Astrocyte (in vitro differentiated cells and primary cell): ENCODE data around the gene SLC44A1. TPM values are rescaled to one million over a fixed set of nuclear protein-coding genes. Genes with fewer than 3 reads are reported as not detected.

Experiments used
- DNase-seq: peaks from one replicate; pipeline ENCODE4 v3.0.0-alpha.2; 2010; ENCODE audit warnings: low read depth
- FAIRE-seq: peaks from 2 replicates; lab custom pipeline; 2011; peaks lifted over from hg19 to GRCh38; lab: Jason Lieb, UNC
- H2AFZ ChIP-seq: 2 replicates; pipeline ENCODE4 v1.6.0; 2012; ENCODE audit warnings: low read depth, low read length, inconsistent platforms
- H3K27ac ChIP-seq: 2 replicates; pipeline ENCODE4 v1.5.1; 2011; ENCODE audit warnings: low read depth, low read length, inconsistent platforms
- H3K27me3 ChIP-seq: 2 replicates; pipeline ENCODE4 v1.6.0; 2011; ENCODE audit warnings: low read length, inconsistent platforms; ENCODE audit not compliant: insufficient read depth
- H3K36me3 ChIP-seq: 2 replicates; pipeline ENCODE4 v1.5.1; 2011; ENCODE audit warnings: low read length, inconsistent platforms; ENCODE audit not compliant: insufficient read depth
- H3K4me1 ChIP-seq: 2 replicates; pipeline ENCODE4 v1.5.1; 2011; ENCODE audit warnings: low read length, inconsistent platforms; ENCODE audit not compliant: insufficient read depth
- H3K4me2 ChIP-seq: 2 replicates; pipeline ENCODE4 v1.6.0; 2012; ENCODE audit warnings: low read length, inconsistent platforms
- H3K4me3 ChIP-seq: 2 replicates; pipeline ENCODE4 v1.5.1; 2011; ENCODE audit warnings: low read depth, mild to moderate bottlenecking, low read length, inconsistent platforms; ENCODE audit not compliant: insufficient read depth
- H3K79me2 ChIP-seq: 2 replicates; pipeline ENCODE4 v1.6.0; 2012; ENCODE audit warnings: mild to moderate bottlenecking, low read length, inconsistent platforms; ENCODE audit not compliant: insufficient read depth
- H3K9ac ChIP-seq: 2 replicates; pipeline ENCODE4 v1.6.0; 2012; ENCODE audit warnings: mild to moderate bottlenecking, low read length, inconsistent platforms
- H3K9me3 ChIP-seq: 2 replicates; pipeline ENCODE4 v1.5.1; 2012; ENCODE audit warnings: low read depth, mild to moderate bottlenecking, low read length, inconsistent platforms; ENCODE audit not compliant: insufficient read depth
- H4K20me1 ChIP-seq: 2 replicates; pipeline ENCODE4 v1.6.0; 2012; ENCODE audit warnings: low read length, inconsistent platforms; ENCODE audit not compliant: insufficient read depth
- H3K27ac Mint-ChIP-seq: one replicate; pipeline ENCODE4 v1.8.0; 2021; ENCODE audit warnings: mild to moderate bottlenecking, mixed read lengths; ENCODE audit not compliant: unreplicated experiment
- H3K27me3 Mint-ChIP-seq: one replicate; pipeline ENCODE4 v1.8.0; 2021; ENCODE audit warnings: low read depth, mixed read lengths; ENCODE audit not compliant: unreplicated experiment
- H3K36me3 Mint-ChIP-seq: one replicate; pipeline ENCODE4 v1.8.0; 2021; ENCODE audit warnings: low read depth, mixed read lengths; ENCODE audit not compliant: unreplicated experiment
- H3K4me1 Mint-ChIP-seq: one replicate; pipeline ENCODE4 v1.8.0; 2021; ENCODE audit warnings: low read depth, mixed read lengths; ENCODE audit not compliant: unreplicated experiment
- H3K4me3 Mint-ChIP-seq: one replicate; pipeline ENCODE4 v1.8.0; 2021; ENCODE audit warnings: mild to moderate bottlenecking, moderate library complexity, mixed read lengths; ENCODE audit not compliant: unreplicated experiment
- H3K9me3 Mint-ChIP-seq: one replicate; pipeline ENCODE4 v1.8.0; 2021; ENCODE audit warnings: mild to moderate bottlenecking, mixed read lengths; ENCODE audit not compliant: unreplicated experiment
- EZH2 ChIP-seq: IDR thresholded peaks from 2 replicates; pipeline ENCODE4 v1.6.1; 2012; ENCODE audit warnings: mild to moderate bottlenecking, low read length, inconsistent platforms; ENCODE audit not compliant: insufficient read depth
- total RNA-seq: library from RNA; stranded (reverse); gene quantifications from 2 replicates; pipeline ENCODE4 v1.2.1, GENCODE V29; 2021
- TF ChIP-seq, protein P1 (sequence below): IDR thresholded peaks from 2 replicates; pipeline ENCODE4 v1.5.1; 2011; ENCODE audit warnings: low read depth, mild to moderate bottlenecking, inconsistent platforms, low read length, moderate library complexity; ENCODE audit not compliant: insufficient read depth

The SLC44A1 gene
- total RNA-seq, 1 donor from 2014 or later: 43.8 TPM

- H3K4me1 Mint-ChIP-seq: peaks cover 31% of the 10 kb centered on the region
- H3K4me3 ChIP-seq: no peak overlapping the region
- H3K4me1 ChIP-seq: no peaks in the 10 kb centered on the region
- no peak overlapping the region for H3K27ac Mint-ChIP-seq
- H3K4me3 Mint-ChIP-seq: no peak overlapping the region
- no peak for DNase-seq
- no peak overlapping the region for H3K9ac ChIP-seq
- no peaks in the 10 kb centered on the region for H3K9me3 ChIP-seq
- no peaks in the 10 kb centered on the region for H3K79me2 ChIP-seq
- FAIRE-seq: no peak
- no peaks in the 10 kb centered on the region for H3K9me3 Mint-ChIP-seq
- H3K36me3 Mint-ChIP-seq: peaks cover 2% of the 10 kb centered on the region
- TF ChIP-seq, protein P1, sequence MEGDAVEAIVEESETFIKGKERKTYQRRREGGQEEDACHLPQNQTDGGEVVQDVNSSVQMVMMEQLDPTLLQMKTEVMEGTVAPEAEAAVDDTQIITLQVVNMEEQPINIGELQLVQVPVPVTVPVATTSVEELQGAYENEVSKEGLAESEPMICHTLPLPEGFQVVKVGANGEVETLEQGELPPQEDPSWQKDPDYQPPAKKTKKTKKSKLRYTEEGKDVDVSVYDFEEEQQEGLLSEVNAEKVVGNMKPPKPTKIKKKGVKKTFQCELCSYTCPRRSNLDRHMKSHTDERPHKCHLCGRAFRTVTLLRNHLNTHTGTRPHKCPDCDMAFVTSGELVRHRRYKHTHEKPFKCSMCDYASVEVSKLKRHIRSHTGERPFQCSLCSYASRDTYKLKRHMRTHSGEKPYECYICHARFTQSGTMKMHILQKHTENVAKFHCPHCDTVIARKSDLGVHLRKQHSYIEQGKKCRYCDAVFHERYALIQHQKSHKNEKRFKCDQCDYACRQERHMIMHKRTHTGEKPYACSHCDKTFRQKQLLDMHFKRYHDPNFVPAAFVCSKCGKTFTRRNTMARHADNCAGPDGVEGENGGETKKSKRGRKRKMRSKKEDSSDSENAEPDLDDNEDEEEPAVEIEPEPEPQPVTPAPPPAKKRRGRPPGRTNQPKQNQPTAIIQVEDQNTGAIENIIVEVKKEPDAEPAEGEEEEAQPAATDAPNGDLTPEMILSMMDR: no peak
- TF ChIP-seq EZH2: no peak
- no peaks in the 10 kb centered on the region for H3K36me3 ChIP-seq
- no peak overlapping the region for H3K27ac ChIP-seq
- H3K4me2 ChIP-seq: no peak overlapping the region
- H3K27me3 Mint-ChIP-seq: no peaks in the 10 kb centered on the region
- H4K20me1 ChIP-seq: no peaks in the 10 kb centered on the region
- H3K27me3 ChIP-seq: no peaks in the 10 kb centered on the region
- H2AFZ ChIP-seq: no peak overlapping the region
Measured at GRCh38 chr9:105361873-105362272, 117.4 kb downstream of the SLC44A1 start.

DNA sequence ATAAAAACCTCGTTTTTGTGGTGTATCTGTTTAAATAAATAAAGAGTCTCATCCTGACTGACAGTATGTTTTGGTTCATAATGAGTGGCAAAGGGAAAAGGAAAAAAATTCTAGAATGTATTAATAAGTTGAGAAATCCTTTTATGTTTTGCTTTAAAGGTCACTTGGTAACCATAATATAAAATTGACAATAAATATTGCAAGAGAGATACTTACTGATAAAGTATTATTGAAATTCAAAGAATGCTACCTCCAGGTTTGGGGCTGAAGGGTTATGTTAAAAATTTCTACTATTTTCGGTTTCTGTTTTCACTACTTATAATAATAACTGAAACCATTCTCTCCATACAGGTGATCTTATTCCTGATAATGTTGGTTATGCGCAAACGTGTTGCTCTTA is 118.0 kb downstream of the SLC44A1 start:
- no peaks in the 10 kb centered on the region for H3K27me3 Mint-ChIP-seq
- H3K27me3 ChIP-seq: no peaks in the 10 kb centered on the region
- FAIRE-seq (no peak), DNase-seq (no peak)
- H3K9ac ChIP-seq: no peak overlapping the region
- H4K20me1 ChIP-seq: no peaks in the 10 kb centered on the region
- no peaks in the 10 kb centered on the region for H3K4me1 ChIP-seq
- TF ChIP-seq, protein P1: no peak
- TF ChIP-seq EZH2: no peak
- no peak overlapping the region for H2AFZ ChIP-seq
- H3K9me3 Mint-ChIP-seq: no peaks in the 10 kb centered on the region
- H3K4me3 Mint-ChIP-seq: no peak overlapping the region
- H3K27ac Mint-ChIP-seq: no peak overlapping the region
- no peaks in the 10 kb centered on the region for H3K9me3 ChIP-seq
- H3K4me3 ChIP-seq: no peak overlapping the region
- peaks cover 2% of the 10 kb centered on the region for H3K36me3 Mint-ChIP-seq
- no peaks in the 10 kb centered on the region for H3K79me2 ChIP-seq
- no peak overlapping the region for H3K4me2 ChIP-seq
- H3K27ac ChIP-seq: no peak overlapping the region
- peaks cover 31% of the 10 kb centered on the region for H3K4me1 Mint-ChIP-seq
- no peaks in the 10 kb centered on the region for H3K36me3 ChIP-seq

DNA sequence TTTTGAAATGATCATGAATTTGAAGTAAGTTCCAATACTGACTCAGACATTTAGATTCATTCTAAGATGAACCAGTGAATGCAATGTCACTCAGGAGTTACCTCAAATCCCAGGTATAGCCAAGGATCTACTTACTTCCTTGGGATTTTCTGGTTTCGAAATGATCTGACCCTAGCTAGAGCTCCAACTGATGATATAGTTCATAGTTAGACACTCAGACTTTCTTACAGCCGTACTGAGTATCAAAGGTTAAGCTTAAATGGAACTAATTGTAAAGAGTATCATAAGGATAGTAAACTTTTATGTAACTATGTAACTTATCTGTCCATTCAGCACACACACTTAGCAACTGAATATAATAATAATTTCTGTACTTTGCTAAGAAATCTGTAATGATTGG is 119.4 kb downstream of the SLC44A1 start:
- no peaks in the 10 kb centered on the region for H3K27me3 ChIP-seq
- no peak overlapping the region for H3K27ac ChIP-seq
- Mint-ChIP-seq H3K27ac (no peak overlapping the region), H3K4me1 (peaks cover 28% of the 10 kb centered on the region), H3K27me3 (no peaks in the 10 kb centered on the region), H3K9me3 (no peaks in the 10 kb centered on the region), H3K4me3 (no peak overlapping the region), H3K36me3 (peaks cover 2% of the 10 kb centered on the region)
- H3K4me1 ChIP-seq: no peaks in the 10 kb centered on the region
- H3K4me2 ChIP-seq: no peak overlapping the region
- H3K4me3 ChIP-seq: no peak overlapping the region
- H3K79me2 ChIP-seq: no peaks in the 10 kb centered on the region
- H2AFZ ChIP-seq: no peak overlapping the region
- H4K20me1 ChIP-seq: no peaks in the 10 kb centered on the region
- TF ChIP-seq, protein P1: no peak
- no peak for TF ChIP-seq EZH2
- FAIRE-seq (no peak), DNase-seq (no peak)
- H3K9me3 ChIP-seq: no peaks in the 10 kb centered on the region
- no peak overlapping the region for H3K9ac ChIP-seq
- H3K36me3 ChIP-seq: no peaks in the 10 kb centered on the region
